ENCODE results near the gene DVL3. TPM values are rescaled to one million over a fixed set of nuclear protein-coding genes. Genes with fewer than 3 reads are reported as not detected.

The DVL3 gene
- polyA plus RNA-seq, 2 of the 4 experiments (the other 2 are of a cell fraction): 14.1 to 24.4 TPM

GRCh38 chr3:184218814-184219213 is 63.6 kb downstream of the DVL3 start:
- DNase-seq (ENCODE audit: low read depth in 1 of 2, low spot score in 1 of 2) (no peak), FAIRE-seq (no peak), ATAC-seq (no peak)
- ChIA-PET POLR2A (no interaction called here), CTCF (interaction anchor here (0.7 to 1.2 kb wide), 2 partner anchors 9 to 70 kb away, joined by 3 read pairs; no protein-coding TSS in a partner anchor)
- TF ChIP-seq CTCF (IDR thresholded peaks at IDR 0.05): no peak
- no peak for TF ChIP-seq RARB (CRISPR knock-in tag; IDR thresholded peaks at IDR 0.05)
- TF ChIP-seq ELK1 (IDR thresholded peaks at IDR 0.05; ENCODE audit: low read depth, low read length): no peak
- no peaks in the 10 kb centered on the region for H3K4me1 ChIP-seq
- no peak overlapping the region for H3K4me3 ChIP-seq
- H3K9me3 ChIP-seq: no peaks in the 10 kb centered on the region
- H3K27ac ChIP-seq: no peak overlapping the region
- 11% methylated on average over 4 of the region's 4 CpGs for WGBS (ENCODE audit: missing lambda C conversion rate)
- H3K4me2 ChIP-seq: no peak overlapping the region

GRCh38 chr3:184222521-184222920 is 67.3 kb downstream of the DVL3 start:
- Histone ChIP-seq H3K4me2 (no peak overlapping the region), H3K27ac (no peak overlapping the region), H3K4me3 (no peak overlapping the region), H3K4me1 (no peaks in the 10 kb centered on the region), H3K9me3 (no peaks in the 10 kb centered on the region)
- DNase-seq (ENCODE audit: low read depth in 1 of 2, low spot score in 1 of 2): no peak
- ATAC-seq: no peak
- FAIRE-seq: no peak
- TF ChIP-seq CTCF (IDR thresholded peaks at IDR 0.05) (no peak), ELK1 (IDR thresholded peaks at IDR 0.05; ENCODE audit: low read depth, low read length) (no peak), ESRRA (IDR thresholded peaks at IDR 0.05; ENCODE audit: borderline replicate concordance, low read length) (no peak), MAZ (IDR thresholded peaks at IDR 0.05; ENCODE audit: borderline replicate concordance, low read depth, low read length) (no peak), EHMT2 (IDR thresholded peaks at IDR 0.05; ENCODE audit: low read depth) (no peak), POLR2A (IDR thresholded peaks at IDR 0.05; ENCODE audit: low read length) (no peak), USF2 (IDR thresholded peaks at IDR 0.05) (no peak), NR3C1 (IDR thresholded peaks at IDR 0.05) (no peak), ZSCAN20 (CRISPR knock-in tag; IDR thresholded peaks at IDR 0.05) (no peak), SREBF2 (IDR thresholded peaks at IDR 0.05) (no peak), EP300 (IDR thresholded peaks at IDR 0.05) (no peak), JUN (IDR thresholded peaks at IDR 0.05) (no peak), BCL3 (IDR thresholded peaks at IDR 0.05) (no peak), KDM5A (IDR thresholded peaks at IDR 0.05) (no peak), RCOR1 (IDR thresholded peaks at IDR 0.05; ENCODE audit: low read depth, low read length) (no peak), FOSB (CRISPR knock-in tag; IDR thresholded peaks at IDR 0.05) (no peak), ZC3H11A (IDR thresholded peaks at IDR 0.05) (no peak), FOXS1 (CRISPR knock-in tag; IDR thresholded peaks at IDR 0.05) (no peak)
- ChIA-PET CTCF (interaction anchor here (0.9 to 1.1 kb wide), 2 partner anchors 9 to 327 kb away, joined by 3 to 4 read pairs; no protein-coding TSS in a partner anchor), POLR2A (no interaction called here)
- 3% methylated on average over 3 of the region's 3 CpGs for WGBS (ENCODE audit: missing lambda C conversion rate)

Other genes starting within 250 kb of the DVL3 start
- gene ABCC5, start 137.5 kb upstream of the DVL3 start, polyA plus RNA-seq (2011; rRNA removed): 19.1 and 20.7 TPM in 2 replicates
- 13.3 to 15.5 TPM (median 14.2 TPM) in 3 replicates for gene ABCC5, start 137.5 kb upstream of the DVL3 start, polyA plus RNA-seq (2017; fragmentation: RNase III; extraction: RNeasy Plus Mini Kit Qiagen cat#74134 plus additional on column Dnase treatment)
- gene HTR3D, start 123.6 kb upstream of the DVL3 start, polyA plus RNA-seq (2011; rRNA removed): not detected in 2 replicates
- not detected in 3 replicates for gene HTR3D, start 123.6 kb upstream of the DVL3 start, polyA plus RNA-seq (2017; fragmentation: RNase III; extraction: RNeasy Plus Mini Kit Qiagen cat#74134 plus additional on column Dnase treatment)
- gene HTR3C, start 102.3 kb upstream of the DVL3 start, polyA plus RNA-seq (2011; rRNA removed): not detected in 2 replicates
- gene HTR3C, start 102.3 kb upstream of the DVL3 start, polyA plus RNA-seq (2017; fragmentation: RNase III; extraction: RNeasy Plus Mini Kit Qiagen cat#74134 plus additional on column Dnase treatment): not detected in 3 replicates
- not detected in 2 replicates for gene HTR3E, start 58.3 kb upstream of the DVL3 start, polyA plus RNA-seq (2011; rRNA removed)
- not detected in 3 replicates for gene HTR3E, start 58.3 kb upstream of the DVL3 start, polyA plus RNA-seq (2017; fragmentation: RNase III; extraction: RNeasy Plus Mini Kit Qiagen cat#74134 plus additional on column Dnase treatment)
- 32.7 and 33.9 TPM in 2 replicates for gene EIF2B5, start 20.0 kb upstream of the DVL3 start, polyA plus RNA-seq (2011; rRNA removed)
- gene EIF2B5, start 20.0 kb upstream of the DVL3 start, polyA plus RNA-seq (2017; fragmentation: RNase III; extraction: RNeasy Plus Mini Kit Qiagen cat#74134 plus additional on column Dnase treatment): 29.8 to 32.5 TPM (median 32.1 TPM) in 3 replicates
- 274 and 316 TPM in 2 replicates for gene AP2M1, start 19.5 kb downstream of the DVL3 start, polyA plus RNA-seq (2011; rRNA removed)
- gene AP2M1, start 19.5 kb downstream of the DVL3 start, polyA plus RNA-seq (2017; fragmentation: RNase III; extraction: RNeasy Plus Mini Kit Qiagen cat#74134 plus additional on column Dnase treatment): 285 to 298 TPM (median 288 TPM) in 3 replicates
- 34.6 and 35.3 TPM in 2 replicates for gene ABCF3, start 30.8 kb downstream of the DVL3 start, polyA plus RNA-seq (2011; rRNA removed)
- gene ABCF3, start 30.8 kb downstream of the DVL3 start, polyA plus RNA-seq (2017; fragmentation: RNase III; extraction: RNeasy Plus Mini Kit Qiagen cat#74134 plus additional on column Dnase treatment): 46.6 to 50.2 TPM (median 47.7 TPM) in 3 replicates
- gene VWA5B2, start 74.2 kb downstream of the DVL3 start, polyA plus RNA-seq (2011; rRNA removed): 0.11 and 0.37 TPM in 2 replicates
- 0.37 to 0.48 TPM (median 0.47 TPM) in 3 replicates for gene VWA5B2, start 74.2 kb downstream of the DVL3 start, polyA plus RNA-seq (2017; fragmentation: RNase III; extraction: RNeasy Plus Mini Kit Qiagen cat#74134 plus additional on column Dnase treatment)
- 49.1 and 74.4 TPM in 2 replicates for gene ALG3, start 93.6 kb downstream of the DVL3 start, polyA plus RNA-seq (2011; rRNA removed)
- gene ALG3, start 93.6 kb downstream of the DVL3 start, polyA plus RNA-seq (2017; fragmentation: RNase III; extraction: RNeasy Plus Mini Kit Qiagen cat#74134 plus additional on column Dnase treatment): 55.9 to 59.6 TPM (median 57.6 TPM) in 3 replicates
- 12.7 and 17.0 TPM in 2 replicates for gene EEF1AKMT4, start 94.3 kb downstream of the DVL3 start, polyA plus RNA-seq (2011; rRNA removed)
- 9.0 to 9.8 TPM (median 9.7 TPM) in 3 replicates for gene EEF1AKMT4, start 94.3 kb downstream of the DVL3 start, polyA plus RNA-seq (2017; fragmentation: RNase III; extraction: RNeasy Plus Mini Kit Qiagen cat#74134 plus additional on column Dnase treatment)
- 0.05 and 0.20 TPM in 2 replicates for gene CAMK2N2, start 106.2 kb downstream of the DVL3 start, polyA plus RNA-seq (2011; rRNA removed)
- gene CAMK2N2, start 106.2 kb downstream of the DVL3 start, polyA plus RNA-seq (2017; fragmentation: RNase III; extraction: RNeasy Plus Mini Kit Qiagen cat#74134 plus additional on column Dnase treatment): 0.71 to 0.88 TPM (median 0.84 TPM) in 3 replicates
- not detected in 2 replicates for gene ECE2, start 120.6 kb downstream of the DVL3 start, polyA plus RNA-seq (2011; rRNA removed)
- not detected in 3 replicates for gene ECE2, start 120.6 kb downstream of the DVL3 start, polyA plus RNA-seq (2017; fragmentation: RNase III; extraction: RNeasy Plus Mini Kit Qiagen cat#74134 plus additional on column Dnase treatment)
- 267 and 304 TPM in 2 replicates for gene PSMD2, start 143.9 kb downstream of the DVL3 start, polyA plus RNA-seq (2011; rRNA removed)
- gene PSMD2, start 143.9 kb downstream of the DVL3 start, polyA plus RNA-seq (2017; fragmentation: RNase III; extraction: RNeasy Plus Mini Kit Qiagen cat#74134 plus additional on column Dnase treatment): 503 to 541 TPM (median 522 TPM) in 3 replicates
- 152 and 185 TPM in 2 replicates for gene EIF4G1, start 159.2 kb downstream of the DVL3 start, polyA plus RNA-seq (2011; rRNA removed)
- 248 to 261 TPM (median 254 TPM) in 3 replicates for gene EIF4G1, start 159.2 kb downstream of the DVL3 start, polyA plus RNA-seq (2017; fragmentation: RNase III; extraction: RNeasy Plus Mini Kit Qiagen cat#74134 plus additional on column Dnase treatment)
- 5.2 and 5.7 TPM in 2 replicates for gene FAM131A, start 182.2 kb downstream of the DVL3 start, polyA plus RNA-seq (2011; rRNA removed)
- gene FAM131A, start 182.2 kb downstream of the DVL3 start, polyA plus RNA-seq (2017; fragmentation: RNase III; extraction: RNeasy Plus Mini Kit Qiagen cat#74134 plus additional on column Dnase treatment): 5.4 to 6.1 TPM (median 6.0 TPM) in 3 replicates
- 2.2 and 2.7 TPM in 2 replicates for gene CLCN2, start 206.2 kb downstream of the DVL3 start, polyA plus RNA-seq (2011; rRNA removed)
- gene CLCN2, start 206.2 kb downstream of the DVL3 start, polyA plus RNA-seq (2017; fragmentation: RNase III; extraction: RNeasy Plus Mini Kit Qiagen cat#74134 plus additional on column Dnase treatment): 4.4 to 5.4 TPM (median 4.9 TPM) in 3 replicates
- 112 and 127 TPM in 2 replicates for gene POLR2H, start 206.3 kb downstream of the DVL3 start, polyA plus RNA-seq (2011; rRNA removed)
- gene POLR2H, start 206.3 kb downstream of the DVL3 start, polyA plus RNA-seq (2017; fragmentation: RNase III; extraction: RNeasy Plus Mini Kit Qiagen cat#74134 plus additional on column Dnase treatment): 98.9 to 104 TPM (median 103 TPM) in 3 replicates
- 0.06 and 0.09 TPM in 2 replicates for gene THPO, start 222.8 kb downstream of the DVL3 start, polyA plus RNA-seq (2011; rRNA removed)
- not detected in 3 replicates for gene THPO, start 222.8 kb downstream of the DVL3 start, polyA plus RNA-seq (2017; fragmentation: RNase III; extraction: RNeasy Plus Mini Kit Qiagen cat#74134 plus additional on column Dnase treatment)
- gene CHRD, start 224.7 kb downstream of the DVL3 start, polyA plus RNA-seq (2011; rRNA removed): 0.12 and 0.19 TPM in 2 replicates
- gene CHRD, start 224.7 kb downstream of the DVL3 start, polyA plus RNA-seq (2017; fragmentation: RNase III; extraction: RNeasy Plus Mini Kit Qiagen cat#74134 plus additional on column Dnase treatment): 0.13 to 0.32 TPM (median 0.14 TPM) in 3 replicates

All from A549 (cell line).